ACHN (cell line): ENCODE results near the gene HSFX1.
"Not testable (repeated sequence)": the region's sequence is repeated elsewhere in the genome, so short reads cannot be mapped to it uniquely, and the experiment has no call there.

Experiments
- DNase-seq: peaks from one replicate; pipeline ENCODE4 v3.0.0-alpha.2; 2015
- in situ Hi-C: cut with HindIII; loops from 2 replicates; pipeline ENCODE4 v1.10.0; 2017; ENCODE audit warnings: low sequenced_read_pairs, low pct_ligation_motif_present, low pct_unique_long_range_greater_than_20kb

The HSFX1 gene, protein sequence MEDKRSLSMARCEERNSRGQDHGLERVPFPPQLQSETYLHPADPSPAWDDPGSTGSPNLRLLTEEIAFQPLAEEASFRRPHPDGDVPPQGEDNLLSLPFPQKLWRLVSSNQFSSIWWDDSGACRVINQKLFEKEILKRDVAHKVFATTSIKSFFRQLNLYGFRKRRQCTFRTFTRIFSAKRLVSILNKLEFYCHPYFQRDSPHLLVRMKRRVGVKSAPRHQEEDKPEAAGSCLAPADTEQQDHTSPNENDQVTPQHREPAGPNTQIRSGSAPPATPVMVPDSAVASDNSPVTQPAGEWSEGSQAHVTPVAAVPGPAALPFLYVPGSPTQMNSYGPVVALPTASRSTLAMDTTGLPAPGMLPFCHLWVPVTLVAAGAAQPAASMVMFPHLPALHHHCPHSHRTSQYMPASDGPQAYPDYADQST

DNA sequence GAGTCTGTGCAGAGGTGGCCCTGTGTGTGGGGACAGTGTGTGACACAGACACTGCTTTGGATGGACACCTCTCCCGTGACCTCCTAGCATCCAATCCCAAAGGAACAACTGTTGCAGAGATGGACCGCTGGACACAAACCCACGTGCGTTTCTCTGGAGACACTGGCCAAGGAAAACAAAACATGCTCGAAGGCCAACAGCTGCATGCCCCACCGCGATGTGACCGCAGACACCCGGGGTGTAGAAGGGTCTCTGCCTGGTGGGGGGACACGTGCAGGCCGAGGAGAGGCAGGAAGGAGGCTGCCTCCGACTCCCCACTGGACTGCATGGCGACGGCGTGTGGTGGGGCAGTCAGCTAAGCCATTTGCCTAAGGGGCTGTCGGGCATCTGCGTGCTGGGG is at the start of gene HSFX1:
TSS of gene HSFX1 (plus strand) at position 301 of the 400 bp plus-strand sequence. CDS start 614 bp downstream, outside the sequence.
- in situ Hi-C loops, DNase-seq: not testable (repeated sequence)

DNA sequence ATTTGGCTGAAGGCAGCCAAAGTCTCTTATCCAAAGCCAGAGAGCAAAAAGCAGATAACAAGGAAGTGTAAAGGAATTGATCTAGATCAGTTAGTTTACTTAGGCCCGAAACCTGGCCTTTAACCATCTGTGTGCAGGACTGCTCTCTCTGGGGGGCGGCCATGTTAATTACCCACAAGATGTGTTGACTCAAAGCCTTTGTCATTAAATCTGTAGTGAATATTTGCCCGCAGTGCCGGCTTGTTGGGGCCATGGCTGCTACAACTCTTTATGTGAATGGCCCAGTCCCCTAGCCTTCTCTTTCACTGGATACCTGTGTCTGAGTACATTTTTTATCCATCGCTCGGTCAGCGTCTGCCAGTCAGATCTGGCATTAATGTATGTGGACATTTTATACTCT is 46.6 kb upstream of the HSFX1 start:
- in situ Hi-C loops, DNase-seq: not testable (repeated sequence)

DNA sequence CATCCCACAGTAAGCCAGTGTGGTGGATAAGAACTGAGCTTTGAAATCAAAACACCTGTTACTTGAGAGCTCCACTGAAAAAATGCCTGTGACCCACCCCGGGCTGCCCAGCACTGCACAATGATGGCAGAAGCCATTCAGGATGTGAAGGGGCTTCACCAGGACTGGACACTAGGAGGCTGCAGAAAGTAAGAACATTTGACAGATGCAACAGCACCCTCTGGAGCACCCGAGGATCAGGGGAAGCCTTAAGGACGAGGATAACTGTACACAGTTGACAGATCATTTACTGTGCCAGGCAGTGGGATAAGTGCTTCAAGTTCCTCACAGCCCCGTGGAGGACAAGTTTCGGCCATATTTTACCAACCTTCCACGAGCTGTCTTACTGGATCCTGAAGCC is 31.6 kb upstream of the HSFX1 start:
- in situ Hi-C loops: not testable (repeated sequence)

DNA sequence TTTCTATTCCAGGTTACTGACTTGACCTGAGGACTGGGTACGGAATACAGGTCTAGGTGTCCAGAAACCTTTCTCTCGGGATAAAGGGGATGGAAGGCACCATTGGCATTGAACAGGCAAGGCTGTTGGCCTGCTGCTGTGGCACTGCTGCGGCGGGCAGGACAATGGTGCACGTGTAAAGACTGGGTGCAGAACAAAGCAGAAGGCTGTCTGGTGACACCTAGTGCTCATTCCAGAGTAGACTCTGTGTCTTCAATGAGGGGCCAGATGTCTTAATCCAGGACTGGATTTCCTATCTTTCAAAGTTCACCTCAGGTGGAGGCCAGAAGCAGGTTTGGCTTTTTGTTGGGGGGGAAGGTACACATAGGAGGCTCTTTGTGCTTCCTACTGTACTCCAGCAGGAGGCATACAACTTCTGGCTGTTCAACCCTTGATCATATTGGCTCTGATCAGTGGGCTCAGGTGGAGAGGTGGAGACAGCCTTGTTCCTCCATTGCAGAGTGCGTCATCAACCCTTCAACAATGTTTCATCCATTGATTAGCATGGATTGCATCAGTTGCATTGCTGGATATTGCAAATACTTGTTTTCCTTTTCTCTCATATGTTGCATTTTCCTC is 27.4 kb upstream of the HSFX1 start:
- in situ Hi-C loops, DNase-seq: not testable (repeated sequence)

More for the DNA sequence above, 31.6 kb upstream of the HSFX1 start:
- DNase-seq: not testable (repeated sequence)

DNA sequence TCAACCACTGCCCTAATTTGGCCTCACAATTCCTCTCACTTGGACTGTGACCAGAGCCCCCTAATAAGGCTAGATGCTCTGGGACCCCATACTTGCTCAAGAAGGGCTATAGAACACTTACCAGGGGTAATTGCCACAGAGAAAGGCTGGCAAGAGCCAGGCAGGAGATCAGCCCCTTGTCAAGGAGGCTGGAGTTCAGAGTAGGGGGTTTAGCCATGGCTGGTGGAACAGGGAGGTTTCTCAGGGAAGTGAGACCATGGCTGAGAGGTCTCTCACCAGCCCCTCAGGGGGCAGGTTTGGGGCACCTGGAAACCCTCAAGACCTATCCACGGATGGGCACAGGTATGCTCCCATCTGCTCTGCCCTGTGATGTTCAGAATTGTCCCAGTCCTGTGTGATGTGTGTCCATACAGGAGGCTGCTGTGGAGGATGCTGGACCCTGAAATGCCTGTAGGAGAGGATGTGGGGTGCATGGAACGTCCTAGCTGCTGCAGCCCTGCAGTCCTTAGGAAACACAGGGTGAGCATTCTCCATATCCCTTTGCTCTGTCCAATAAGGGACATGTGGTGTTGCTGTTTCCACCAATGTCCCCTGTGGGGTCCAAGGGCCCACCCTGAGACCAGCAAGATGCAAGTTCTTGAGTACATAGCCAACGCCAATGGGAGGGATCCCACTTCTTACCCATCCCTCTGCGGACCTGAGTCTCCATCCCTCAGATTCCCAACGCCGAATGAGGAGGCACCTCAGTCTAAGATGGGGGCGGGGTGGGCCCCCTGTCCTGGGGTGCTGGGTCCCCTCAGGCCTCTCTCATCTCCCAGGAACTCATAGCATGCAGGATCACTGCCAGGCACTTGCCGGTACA is 16.4 kb upstream of the HSFX1 start:
- in situ Hi-C loops: no loop called here

DNA sequence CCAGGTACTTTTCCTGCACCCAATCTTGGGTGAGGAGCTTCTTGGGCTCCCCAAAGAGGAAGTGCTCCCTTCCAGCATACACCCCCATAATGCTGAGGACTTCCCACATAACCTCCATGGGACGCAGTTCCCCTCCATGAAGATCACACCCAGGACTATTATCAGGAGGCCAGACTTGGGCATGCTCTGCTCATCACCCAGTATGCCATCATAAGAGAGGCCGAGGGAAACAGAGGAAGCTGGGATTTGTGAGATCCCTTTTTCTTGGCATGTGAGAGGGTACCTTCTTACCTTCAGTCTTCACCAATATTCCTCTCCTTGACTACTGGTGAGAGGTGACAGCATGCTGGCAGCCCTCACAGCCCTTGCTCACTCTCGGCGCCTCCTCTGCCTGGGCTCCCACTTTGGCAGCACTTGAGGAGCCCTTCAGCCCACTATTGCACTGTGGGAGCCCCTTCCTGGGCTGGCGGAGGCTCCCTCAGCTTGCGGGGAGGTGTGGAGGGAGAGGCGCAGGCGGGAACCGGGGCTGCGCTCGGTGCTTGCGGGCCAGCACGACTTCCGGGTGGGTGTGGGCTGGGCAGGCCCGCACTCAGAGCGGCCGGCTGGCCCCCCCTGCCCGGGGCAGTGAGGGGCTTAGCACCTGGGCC is 15.7 kb upstream of the HSFX1 start:
- DNase-seq: no peak
- in situ Hi-C loops: no loop called here

More for the DNA sequence above, 16.4 kb upstream of the HSFX1 start:
- no peak for DNase-seq

DNA sequence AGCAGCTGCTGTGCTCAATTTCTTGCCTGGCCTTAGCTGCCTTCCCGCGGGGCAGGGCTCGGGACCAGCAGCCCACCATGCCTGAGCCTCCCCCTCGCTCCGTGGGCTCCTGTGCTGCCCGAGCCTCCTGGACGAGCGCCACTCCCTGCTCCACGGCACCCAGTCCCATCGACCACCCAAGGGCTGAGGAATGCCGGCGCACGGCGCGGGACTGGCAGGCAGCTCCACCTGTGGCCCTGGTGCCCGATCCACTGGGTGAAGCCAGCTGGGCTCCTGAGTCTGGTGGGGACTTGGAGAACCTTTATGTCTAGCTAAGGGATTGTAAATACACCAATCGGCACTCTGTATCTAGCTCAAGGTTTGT is 15.2 kb upstream of the HSFX1 start:
- in situ Hi-C loops, DNase-seq: not testable (repeated sequence)

DNA sequence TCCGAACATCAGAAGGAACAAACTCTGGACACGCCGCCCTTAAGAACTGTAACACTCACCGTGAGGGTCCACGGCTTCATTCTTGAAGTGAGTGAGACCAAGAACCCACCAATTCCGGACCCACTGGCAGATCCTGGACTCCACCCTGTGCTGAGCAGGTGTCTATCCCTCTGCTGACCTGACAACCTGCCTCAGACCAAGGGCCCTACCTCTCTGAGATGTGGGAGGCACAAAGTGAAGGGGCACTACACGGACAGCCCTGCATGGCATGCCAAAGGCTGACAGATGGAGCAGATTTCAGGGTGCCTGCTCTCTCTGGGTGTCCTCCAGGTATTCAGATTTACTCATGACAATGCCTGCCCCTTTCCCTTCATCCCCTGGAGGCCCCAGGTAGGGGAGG is 14.0 kb upstream of the HSFX1 start:
- DNase-seq: no peak
- in situ Hi-C loops: no loop called here

DNA sequence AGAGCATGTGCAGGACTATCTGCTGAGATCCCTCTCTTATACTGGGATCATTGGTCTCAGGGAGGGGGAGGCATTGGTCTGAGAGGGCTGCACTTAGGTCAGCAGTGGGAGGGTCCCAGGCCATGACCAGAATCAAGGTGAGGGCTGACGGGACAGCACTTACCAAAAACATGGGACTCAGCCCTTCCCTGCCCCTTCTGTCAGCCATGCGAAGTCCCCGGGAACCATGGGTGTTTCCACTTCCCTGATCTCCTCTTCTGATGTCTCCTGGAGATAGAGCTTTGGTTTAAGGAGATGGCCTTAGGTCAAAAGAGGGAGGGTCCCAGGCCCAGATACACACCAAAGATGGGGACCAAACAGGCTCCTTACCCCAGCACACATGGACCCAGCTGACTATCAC is 12.9 kb upstream of the HSFX1 start:
- DNase-seq: no peak
- in situ Hi-C loops: no loop called here

DNA sequence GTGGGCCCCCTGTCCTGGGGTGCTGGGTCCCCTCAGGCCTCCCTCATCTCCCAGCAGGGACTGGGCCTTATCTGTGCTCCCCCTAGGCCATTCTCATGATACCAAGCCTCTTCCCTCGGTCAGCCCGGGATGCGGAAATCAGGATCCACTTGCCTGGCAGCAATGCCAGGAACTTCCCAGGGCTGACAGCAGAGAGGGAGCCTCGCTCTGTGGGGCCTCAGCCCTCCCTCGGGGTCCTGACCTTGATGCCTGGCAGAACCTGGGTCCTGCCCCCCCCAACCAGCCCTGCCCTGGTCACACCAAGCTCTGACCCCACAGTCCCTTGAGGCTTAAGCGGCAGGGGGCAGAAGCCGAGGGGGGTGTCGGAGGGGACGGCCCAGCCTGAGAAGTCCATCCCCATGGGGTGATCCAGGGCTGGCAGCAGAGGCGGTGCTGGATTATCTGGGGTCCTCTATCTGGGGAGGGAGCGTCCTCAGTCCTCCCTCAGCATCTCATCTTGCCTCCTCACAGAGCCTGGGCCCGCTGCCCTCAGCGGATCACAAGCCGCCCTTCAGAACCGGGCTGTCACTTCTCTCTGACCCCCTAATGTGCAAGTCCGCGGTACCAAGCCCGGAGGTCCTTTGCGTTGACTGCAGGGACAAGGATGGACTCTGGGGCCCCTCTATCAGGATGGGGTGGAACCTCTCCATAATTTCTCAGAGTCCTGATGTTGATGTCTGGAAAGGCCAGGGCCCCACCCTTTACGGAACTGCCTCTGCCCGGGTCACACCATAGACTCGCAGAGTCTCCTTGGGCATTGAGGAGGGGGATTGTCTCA is 11.8 kb upstream of the HSFX1 start:
- in situ Hi-C loops, DNase-seq: not testable (repeated sequence)

DNA sequence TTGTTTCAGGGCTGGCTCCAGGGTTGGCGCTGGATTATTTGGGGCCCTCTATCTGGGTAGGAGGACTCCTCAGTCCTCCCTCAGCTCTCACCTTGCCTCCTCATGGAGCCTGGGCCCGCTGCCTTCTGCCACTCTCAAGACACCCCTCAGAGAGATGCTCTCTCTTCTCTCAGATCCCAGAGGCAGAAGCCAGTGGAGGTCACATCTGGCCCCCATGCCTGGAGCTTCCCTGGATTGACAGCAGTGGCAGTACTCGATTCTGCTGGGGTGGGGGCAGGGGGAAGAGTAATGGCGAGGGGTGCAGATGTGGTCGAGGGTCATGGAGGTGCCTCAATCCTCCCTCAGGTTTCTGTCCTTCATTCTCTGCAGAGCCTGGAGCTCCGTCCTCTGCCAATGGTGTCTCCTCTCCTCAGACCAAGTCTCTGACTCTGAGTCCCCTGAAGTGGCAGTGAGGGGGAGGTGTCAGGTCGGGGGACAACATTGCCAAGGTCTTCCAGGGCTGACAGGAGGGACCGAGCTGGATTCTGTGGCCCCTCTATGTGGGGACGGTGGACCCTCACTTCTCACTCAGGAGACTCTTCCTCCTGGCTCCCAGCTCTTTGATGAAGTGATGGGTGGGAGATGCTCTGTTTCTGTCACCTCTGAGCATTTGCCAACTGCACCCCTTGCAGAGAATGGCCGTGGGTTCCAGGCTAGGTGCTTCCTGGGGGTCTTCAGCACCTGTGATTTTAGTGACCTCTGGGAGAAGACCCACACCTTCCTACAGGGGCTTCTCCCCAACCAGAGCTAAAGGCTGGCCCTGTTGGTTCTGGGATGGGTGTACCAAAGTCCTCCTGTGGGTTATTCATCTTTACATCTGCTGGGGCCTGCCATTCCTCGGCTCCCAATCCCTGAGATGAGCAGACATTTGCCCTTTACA is 10.9 kb upstream of the HSFX1 start:
- no peak for DNase-seq
- in situ Hi-C loops: no loop called here

DNA sequence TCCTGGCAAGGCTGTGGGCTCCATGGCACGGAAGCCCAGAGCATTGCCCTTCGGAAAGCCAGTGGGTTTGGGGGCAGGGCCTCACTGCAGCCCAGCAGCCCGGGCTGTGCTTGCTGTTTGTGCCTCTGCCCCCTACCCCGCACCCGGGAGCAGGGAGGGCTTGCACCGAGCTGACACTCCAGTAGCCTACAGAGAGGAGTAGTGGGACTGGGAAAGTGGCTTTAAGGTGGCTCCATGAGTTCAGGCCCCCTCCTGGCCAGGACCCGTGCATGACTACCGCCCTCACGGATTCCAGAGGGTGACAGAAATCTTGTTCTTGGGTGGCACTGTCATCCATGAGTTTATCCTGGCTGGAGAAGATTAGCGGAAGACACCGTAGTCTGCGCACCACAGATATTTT is 3.5 kb upstream of the HSFX1 start:
- DNase-seq, in situ Hi-C loops: not testable (repeated sequence)

DNA sequence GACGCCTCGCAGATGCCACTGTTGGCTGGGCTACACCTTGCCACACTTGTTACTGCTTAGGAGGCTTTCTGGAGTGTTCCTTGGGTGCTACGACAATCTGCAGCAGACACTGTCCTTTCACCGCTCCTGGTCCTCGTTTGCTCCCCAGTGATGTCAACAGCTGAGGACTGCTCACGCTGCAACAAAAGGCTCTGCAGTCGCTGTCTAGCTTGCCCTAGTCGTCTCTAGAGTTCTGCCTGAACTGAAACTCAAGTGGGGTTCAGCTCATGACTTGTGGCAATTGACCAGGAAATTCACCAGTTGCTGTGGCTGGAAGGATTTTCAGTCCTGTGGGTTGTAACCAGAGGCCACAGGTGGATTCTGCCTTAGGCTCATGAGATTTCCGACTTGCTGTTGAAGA is 842 bp upstream of the HSFX1 start:
- in situ Hi-C loops, DNase-seq: not testable (repeated sequence)

DNA sequence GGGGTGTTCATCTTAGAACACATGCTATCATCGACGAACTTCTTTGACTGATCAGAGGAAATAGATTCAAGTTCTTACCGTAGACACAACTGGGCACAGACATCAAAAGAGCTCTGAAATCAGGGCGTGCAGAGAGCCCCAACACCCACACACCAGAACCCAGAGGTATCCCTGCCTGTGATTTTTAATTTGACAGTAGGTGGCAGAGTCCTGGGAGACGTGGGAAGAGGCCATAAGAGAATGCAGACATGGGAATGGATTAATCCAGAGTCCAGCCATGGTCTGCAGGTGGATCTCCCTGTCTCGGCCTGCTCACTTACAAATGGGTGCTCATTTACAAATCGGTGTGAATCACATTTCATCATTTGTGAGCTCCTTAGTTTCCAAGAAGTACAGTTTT is 4.1 kb downstream of the HSFX1 start:
- in situ Hi-C loops, DNase-seq: not testable (repeated sequence)

DNA sequence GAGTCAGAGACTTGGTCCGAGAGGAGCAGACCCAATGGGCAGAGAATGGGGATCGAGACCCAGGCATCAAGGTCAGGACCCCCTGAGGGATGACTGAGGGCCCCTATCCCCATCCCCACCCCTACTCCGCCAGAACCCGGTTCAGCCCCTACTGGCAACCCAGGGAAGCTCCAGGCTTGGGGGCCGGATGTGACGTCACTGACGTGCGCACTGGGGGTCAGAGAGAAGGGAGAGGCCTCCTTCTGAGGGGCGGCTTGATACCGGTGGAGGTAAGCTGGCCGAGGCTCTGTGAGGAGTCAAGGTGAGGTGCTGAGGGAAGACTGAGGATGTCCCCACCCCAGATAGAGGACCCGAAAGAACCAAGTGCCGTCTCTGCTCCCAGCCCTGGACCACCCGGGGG is 7.9 kb downstream of the HSFX1 start, which contains the start of gene MAGEA9:
TSS of gene MAGEA9 (plus strand) at position 204 of the 400 bp plus-strand sequence. CDS start 4,281 bp downstream, outside the sequence.
- in situ Hi-C loops: not testable (repeated sequence)

DNA sequence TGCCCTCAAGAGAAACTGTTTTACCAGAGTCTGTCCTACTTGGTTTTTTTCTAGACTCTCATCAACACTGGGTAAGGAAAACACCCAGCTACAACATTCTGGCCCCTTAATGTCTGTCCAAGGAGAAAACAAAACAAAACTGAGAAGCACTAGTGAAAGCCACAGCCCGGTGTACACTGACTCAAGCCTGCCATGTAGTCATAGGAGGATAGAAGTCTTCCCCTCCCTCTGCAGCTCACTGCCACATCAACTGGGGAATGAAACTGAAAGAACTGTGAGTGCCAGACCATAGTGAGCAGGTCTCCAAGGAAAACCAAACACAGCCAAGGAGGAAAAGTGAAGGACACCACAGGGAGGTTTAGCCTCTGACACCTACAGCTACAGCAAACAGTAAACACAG is 21.7 kb downstream of the HSFX1 start:
- in situ Hi-C loops: not testable (repeated sequence)

More for the DNA sequence above, 7.9 kb downstream of the HSFX1 start, which contains the start of gene MAGEA9:
- not testable (repeated sequence) for DNase-seq

More for the DNA sequence above, 21.7 kb downstream of the HSFX1 start:
- not testable (repeated sequence) for DNase-seq
